Keratinocyte (primary cell): ENCODE data around the gene RFX2. TPM values are rescaled to one million over a fixed set of nuclear protein-coding genes. Genes with fewer than 3 reads are reported as not detected.

Experiments used
- DNase-seq: peaks from one replicate; pipeline ENCODE4 v3.0.0-alpha.2; 2011; ENCODE audit warnings: low read depth, missing footprints, low spot score
- FAIRE-seq: peaks from 2 replicates; lab custom pipeline; 2011; peaks lifted over from hg19 to GRCh38; lab: Jason Lieb, UNC
- H2AFZ ChIP-seq: 2 replicates; pipeline ENCODE4 v1.6.0; 2012; ENCODE audit warnings: low read length, control low read depth, inconsistent platforms; ENCODE audit not compliant: control insufficient read depth
- H3K27ac ChIP-seq: 2 replicates; pipeline ENCODE4 v1.5.1; 2011; ENCODE audit warnings: low read length; ENCODE audit not compliant: control insufficient read depth, insufficient read depth
- H3K27me3 ChIP-seq: 3 replicates; pipeline ENCODE4 v1.6.0; 2011; ENCODE audit warnings: low read length; ENCODE audit not compliant: control insufficient read depth, insufficient read depth; ENCODE audit errors: extremely low read depth
- H3K36me3 ChIP-seq, 2 experiments: 2 replicates in 1 of 2; 3 replicates in 1 of 2; pipeline ENCODE4 v1.5.1; 2011; ENCODE audit warnings: low read length in 2 of 2, mild to moderate bottlenecking in 1 of 2; ENCODE audit not compliant: control insufficient read depth in 2 of 2, insufficient read depth in 2 of 2; ENCODE audit errors: extremely low read depth in 1 of 2
- H3K4me1 ChIP-seq: 3 replicates; pipeline ENCODE4 v1.5.1; 2011; ENCODE audit warnings: low read length; ENCODE audit not compliant: control insufficient read depth, insufficient read depth; ENCODE audit errors: extremely low read depth
- H3K4me2 ChIP-seq: 3 replicates; pipeline ENCODE4 v1.6.0; 2011; ENCODE audit warnings: low read depth, low read length; ENCODE audit not compliant: control insufficient read depth, insufficient read depth; ENCODE audit errors: extremely low read depth
- H3K4me3 ChIP-seq, 3 experiments: fragments of 200-600 bp in 1 of 3; sonication (generic) in 1 of 3; 2 replicates in 2 of 3; 3 replicates in 1 of 3; pipeline ENCODE4 v1.5.1; 2011 to 2016; ENCODE audit warnings: low read length in 3 of 3, mild to moderate bottlenecking in 3 of 3, control low read depth in 2 of 3, inconsistent platforms in 1 of 3, low read depth in 1 of 3, mixed read lengths in 1 of 3, mixed run types in 1 of 3, moderate library complexity in 1 of 3; ENCODE audit not compliant: control insufficient read depth in 2 of 3, insufficient read depth in 2 of 3; ENCODE audit errors: extremely low read depth in 1 of 3
- H3K79me2 ChIP-seq: 2 replicates; pipeline ENCODE4 v1.6.0; 2012; ENCODE audit warnings: low read length; ENCODE audit not compliant: control insufficient read depth, insufficient read depth
- H3K9ac ChIP-seq: 3 replicates; pipeline ENCODE4 v1.6.0; 2011; ENCODE audit warnings: low read length; ENCODE audit not compliant: control insufficient read depth, insufficient read depth; ENCODE audit errors: extremely low read depth
- H3K9me1 ChIP-seq: 3 replicates; pipeline ENCODE4 v1.6.0; 2011; ENCODE audit warnings: low read length; ENCODE audit not compliant: control insufficient read depth, insufficient read depth; ENCODE audit errors: extremely low read depth
- H3K9me3 ChIP-seq: 2 replicates; pipeline ENCODE4 v1.5.1; 2012; ENCODE audit warnings: low read depth, low read length; ENCODE audit not compliant: control insufficient read depth
- H4K20me1 ChIP-seq: 3 replicates; pipeline ENCODE4 v1.6.0; 2011; ENCODE audit warnings: low read length; ENCODE audit not compliant: control insufficient read depth, insufficient read depth; ENCODE audit errors: extremely low read depth
- EZH2 ChIP-seq: IDR thresholded peaks from one replicate; pipeline ENCODE4 v1.6.1; 2012; ENCODE audit warnings: inconsistent platforms, mild to moderate bottlenecking, low read length, moderate library complexity
- dilution Hi-C: fragments of 300-500 bp; cut with MboI; formaldehyde crosslinking; loops from one replicate; pipeline ENCODE4 v1.7.0; 2020; ENCODE audit warnings: low sequenced_read_pairs; ENCODE audit not compliant: extremely low pct_ligation_motif_present
- polyA plus RNA-seq, 5 experiments: library from polyadenylated mRNA; depleted of rRNA in 3 of 5; stranded (reverse) in 3 of 5; stranded (forward) in 1 of 5; unstranded in 1 of 5; fragments of >200 nt; gene quantifications; 1 replicate in 1 of 5; 2 replicates in 3 of 5; 3 replicates in 1 of 5; pipeline versions ENCODE4 v1.2.1 to v1.2.3, GENCODE V29; 2011 to 2012; ENCODE audit warnings: missing spikeins in 2 of 5, low read depth in 1 of 5, low replicate concordance in 1 of 5
- TF ChIP-seq, protein P1 (sequence below), 3 experiments: IDR thresholded peaks in 1 of 3; conservative IDR thresholded peaks in 1 of 3; optimal IDR thresholded peaks in 1 of 3; 2 replicates in 2 of 3; 3 replicates in 1 of 3; pipeline versions ENCODE3 to v1.5.1; 2011; ENCODE audit warnings: low read length in 3 of 3, mild to moderate bottlenecking in 3 of 3, moderate library complexity in 2 of 3, control low read depth in 1 of 3, inconsistent platforms in 1 of 3; ENCODE audit not compliant: insufficient read depth in 2 of 3; ENCODE audit errors: extremely low read depth in 1 of 3

The RFX2 gene
- polyA plus RNA-seq, 1 donor (not counting 4 experiments of a cell fraction or from before 2014, with no cell fraction given) = 5.8 TPM

DNA sequence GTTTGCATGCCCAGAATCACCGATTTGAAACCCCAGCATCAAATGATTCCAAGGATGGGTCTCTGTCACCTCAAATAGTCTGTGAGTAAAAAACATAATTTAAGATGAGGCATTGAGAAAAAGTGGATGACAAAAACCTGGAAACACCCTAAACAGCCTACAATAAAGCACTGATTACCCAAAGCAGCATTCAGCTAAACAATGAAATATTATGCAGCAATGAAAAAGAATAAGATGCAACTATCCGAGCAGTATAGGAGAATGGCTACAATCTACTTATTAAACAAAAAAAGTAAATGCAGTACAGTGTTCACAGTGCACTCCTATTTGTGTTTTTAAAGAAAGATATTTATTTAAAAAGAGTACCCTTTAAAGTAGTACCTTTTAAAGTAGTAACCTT lies 7.7 kb upstream of the RFX2 start:
- H3K27ac ChIP-seq = no peak overlapping the region
- H3K27me3 ChIP-seq = no peaks in the 10 kb centered on the region
- no peak overlapping the region for H3K4me2 ChIP-seq
- H3K79me2 ChIP-seq = no peaks in the 10 kb centered on the region
- no peaks in the 10 kb centered on the region for H3K4me1 ChIP-seq
- dilution Hi-C loops = loop anchor here (10.0 kb wide), 1 partner anchor 83 kb away; no protein-coding TSS in a partner anchor
- no peak overlapping the region for H3K9ac ChIP-seq
- no peak overlapping the region for H2AFZ ChIP-seq
- DNase-seq (no peak), FAIRE-seq (no peak)
- no peaks in the 10 kb centered on the region for H4K20me1 ChIP-seq
- no peaks in the 10 kb centered on the region for H3K36me3 ChIP-seq
- no peak overlapping the region for H3K4me3 ChIP-seq
- TF ChIP-seq, protein P1, sequence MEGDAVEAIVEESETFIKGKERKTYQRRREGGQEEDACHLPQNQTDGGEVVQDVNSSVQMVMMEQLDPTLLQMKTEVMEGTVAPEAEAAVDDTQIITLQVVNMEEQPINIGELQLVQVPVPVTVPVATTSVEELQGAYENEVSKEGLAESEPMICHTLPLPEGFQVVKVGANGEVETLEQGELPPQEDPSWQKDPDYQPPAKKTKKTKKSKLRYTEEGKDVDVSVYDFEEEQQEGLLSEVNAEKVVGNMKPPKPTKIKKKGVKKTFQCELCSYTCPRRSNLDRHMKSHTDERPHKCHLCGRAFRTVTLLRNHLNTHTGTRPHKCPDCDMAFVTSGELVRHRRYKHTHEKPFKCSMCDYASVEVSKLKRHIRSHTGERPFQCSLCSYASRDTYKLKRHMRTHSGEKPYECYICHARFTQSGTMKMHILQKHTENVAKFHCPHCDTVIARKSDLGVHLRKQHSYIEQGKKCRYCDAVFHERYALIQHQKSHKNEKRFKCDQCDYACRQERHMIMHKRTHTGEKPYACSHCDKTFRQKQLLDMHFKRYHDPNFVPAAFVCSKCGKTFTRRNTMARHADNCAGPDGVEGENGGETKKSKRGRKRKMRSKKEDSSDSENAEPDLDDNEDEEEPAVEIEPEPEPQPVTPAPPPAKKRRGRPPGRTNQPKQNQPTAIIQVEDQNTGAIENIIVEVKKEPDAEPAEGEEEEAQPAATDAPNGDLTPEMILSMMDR (optimal IDR thresholded peaks at IDR 0.05 in 1 of 3, IDR thresholded peaks at IDR 0.05 in 1 of 3, conservative IDR thresholded peaks at IDR 0.05 in 1 of 3; ENCODE audit: extremely low read depth in 1 of 3, insufficient read depth in 2 of 3, low read length in 3 of 3) = no peak
- no peak for TF ChIP-seq EZH2
- peaks cover 2% of the 10 kb centered on the region for H3K9me3 ChIP-seq
- no peaks in the 10 kb centered on the region for H3K9me1 ChIP-seq

DNA sequence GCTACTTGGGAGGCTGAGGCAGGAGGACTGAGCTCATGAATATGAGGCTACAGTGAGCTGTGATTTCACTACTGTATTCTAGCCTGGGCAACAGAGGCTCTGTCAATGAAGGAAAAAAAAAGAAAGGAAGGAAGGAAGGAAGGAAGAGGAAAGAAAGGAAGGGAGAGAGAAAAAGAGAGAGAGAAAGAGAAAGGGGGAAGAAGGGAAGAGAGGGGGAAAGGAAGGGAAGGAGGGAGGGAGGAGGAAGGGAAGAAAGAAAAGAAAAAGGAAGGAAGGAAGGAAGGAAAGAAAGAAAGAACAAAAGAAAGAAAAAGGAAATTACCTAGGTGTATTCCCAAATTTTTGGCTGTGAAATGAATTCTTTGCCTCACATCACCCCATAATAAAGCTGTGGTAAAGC lies 7.2 kb upstream of the RFX2 start:
- no peak for DNase-seq
- Histone ChIP-seq H3K9ac (no peak overlapping the region), H3K27ac (no peak overlapping the region), H4K20me1 (no peaks in the 10 kb centered on the region), H3K4me2 (no peak overlapping the region), H2AFZ (no peak overlapping the region), H3K4me3 (no peak overlapping the region), H3K79me2 (no peaks in the 10 kb centered on the region), H3K4me1 (no peaks in the 10 kb centered on the region), H3K9me3 (peaks cover 2% of the 10 kb centered on the region), H3K36me3 (no peaks in the 10 kb centered on the region), H3K27me3 (no peaks in the 10 kb centered on the region), H3K9me1 (no peaks in the 10 kb centered on the region)
- TF ChIP-seq EZH2 = no peak
- TF ChIP-seq, protein P1 (optimal IDR thresholded peaks at IDR 0.05 in 1 of 3, IDR thresholded peaks at IDR 0.05 in 1 of 3, conservative IDR thresholded peaks at IDR 0.05 in 1 of 3; ENCODE audit: extremely low read depth in 1 of 3, insufficient read depth in 2 of 3, low read length in 3 of 3) = no peak
- dilution Hi-C loops = loop anchor here (10.0 kb wide), 1 partner anchor 83 kb away; no protein-coding TSS in a partner anchor
- no peak for FAIRE-seq
